ENCODE results near the gene ARHGEF16.

The ARHGEF16 gene

GRCh38 chr1:3469849-3470649 lies 15.6 kb downstream of the ARHGEF16 start:
- no peak for DNase-seq

GRCh38 chr1:3470650-3471355 lies 16.3 kb downstream of the ARHGEF16 start:
- DNase-seq: no peak

- peak; percentile 69 for DNase-seq
These were observed 17.1 kb downstream of the ARHGEF16 start for GRCh38 chr1:3471356-3472087.

GRCh38 chr1:3472088-3472850 lies 17.8 kb downstream of the ARHGEF16 start:
- DNase-seq: no peak

- no peak for DNase-seq
These were observed 18.4 kb downstream of the ARHGEF16 start for GRCh38 chr1:3472906-3473305.

GRCh38 chr1:3473381-3473844 lies 18.9 kb downstream of the ARHGEF16 start:
- DNase-seq: peak; percentile 81

GRCh38 chr1:3474016-3474415 lies 19.6 kb downstream of the ARHGEF16 start:
- no peak for DNase-seq

GRCh38 chr1:3474421-3474820 lies 20.0 kb downstream of the ARHGEF16 start:
- no peak for DNase-seq

GRCh38 chr1:3475839-3476573 lies 21.5 kb downstream of the ARHGEF16 start:
- no peak for DNase-seq

- DNase-seq: no peak
These were observed 22.2 kb downstream of the ARHGEF16 start for GRCh38 chr1:3476666-3477065.

- DNase-seq: no peak
These were observed 23.0 kb downstream of the ARHGEF16 start for GRCh38 chr1:3477241-3477995.

- DNase-seq: no peak
These were observed 23.7 kb downstream of the ARHGEF16 start for GRCh38 chr1:3478187-3478586.

GRCh38 chr1:3479511-3480368 lies 25.3 kb downstream of the ARHGEF16 start:
- no peak for DNase-seq

GRCh38 chr1:3480369-3480719 lies 25.9 kb downstream of the ARHGEF16 start:
- no peak for DNase-seq

GRCh38 chr1:3481046-3481445 lies 26.6 kb downstream of the ARHGEF16 start:
- no peak for DNase-seq

- no peak for DNase-seq
These were observed 27.4 kb downstream of the ARHGEF16 start for GRCh38 chr1:3481836-3482375.

GRCh38 chr1:3482378-3482849 lies 27.9 kb downstream of the ARHGEF16 start:
- peak; percentile 67 for DNase-seq

GRCh38 chr1:3483380-3483779 lies 28.9 kb downstream of the ARHGEF16 start:
- no peak for DNase-seq

- peak; percentile 29 for DNase-seq
These were observed 29.5 kb downstream of the ARHGEF16 start for GRCh38 chr1:3483801-3484444.

Measured in EL (cell line).